ENCODE data around the gene MEX3B. TPM values are rescaled to one million over a fixed set of nuclear protein-coding genes. Genes with fewer than 3 reads are reported as not detected.

Gene MEX3B
- total and polyA plus RNA-seq, 9 of the 15 experiments (the other 6 are each of a cell fraction or from before 2014, with no cell fraction given) = 0.94 to 12.8 (median 3.6) TPM

- TF ChIP-seq CHD7 (IDR thresholded peaks at IDR 0.05; ENCODE audit: low read depth, low read length) (no peak), ESRRA (IDR thresholded peaks at IDR 0.05; ENCODE audit: borderline replicate concordance, low read depth) (peak; percentile 79; the same call in 1 of the 2 replicates), ZNF586 (CRISPR knock-in tag; conservative IDR thresholded peaks at IDR 0.05) (no peak), CBFB (CRISPR knock-in tag; IDR thresholded peaks at IDR 0.05) (peak; percentile 79; the same call in 1 of the 2 replicates), RBFOX2 (IDR thresholded peaks at IDR 0.05; ENCODE audit: low read depth, low read length) (no peak), LEF1 (IDR thresholded peaks at IDR 0.05) (peak; percentile 41; the same call in 1 of the 2 replicates), HDAC3 (IDR thresholded peaks at IDR 0.05; ENCODE audit: borderline replicate concordance, partially characterized antibody) (peak; percentile 75), TRIM25 (IDR thresholded peaks at IDR 0.05; ENCODE audit: borderline replicate concordance) (no peak), ZNF217 (CRISPR knock-in tag; IDR thresholded peaks at IDR 0.05) (no peak), ATF4 (CRISPR knock-in tag; IDR thresholded peaks at IDR 0.05) (peak; percentile 85), SOX6 (IDR thresholded peaks at IDR 0.05) (peak; percentile 94), GATA2 (CRISPR knock-in tag; IDR thresholded peaks at IDR 0.05) (peak; percentile 85), JUN (IDR thresholded peaks at IDR 0.05; ENCODE audit: borderline replicate concordance, low read depth, low read length) (no peak), JUN (CRISPR knock-in tag; IDR thresholded peaks at IDR 0.05; ENCODE audit: borderline replicate concordance) (no peak), PPARD (CRISPR knock-in tag; IDR thresholded peaks at IDR 0.05) (no peak)
Observed at GRCh38 chr15:82018201-82018600, 27.6 kb downstream of the MEX3B start (continued).
